Measurements from ENCODE around the gene EWSR1. TPM values are rescaled to one million over a fixed set of nuclear protein-coding genes. Genes with fewer than 3 reads are reported as not detected.

Gene EWSR1
- total and polyA plus RNA-seq, 2 donors (not counting 3 experiments of a cell fraction or from before 2014, with no cell fraction given), result 305 to 588 TPM

DNA sequence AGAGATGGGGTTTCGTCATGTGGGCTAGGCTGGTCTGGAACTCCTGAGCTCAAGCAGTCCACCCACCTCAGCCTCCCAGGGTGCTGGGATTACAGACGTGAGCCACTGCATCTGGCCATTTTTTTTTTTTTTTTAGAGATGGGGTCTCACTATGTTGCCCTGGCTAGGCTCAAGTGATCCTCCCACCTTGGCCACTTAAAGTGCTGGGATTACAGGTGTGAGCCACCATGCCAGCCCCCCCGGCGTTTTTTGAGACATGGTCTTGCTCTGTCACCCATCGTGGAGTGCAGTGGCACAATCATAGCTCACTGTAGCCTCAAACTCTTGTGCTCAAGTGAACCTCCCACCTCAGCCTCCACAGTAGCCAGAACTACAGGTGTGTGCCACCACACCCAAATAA lies 16.8 kb upstream of the EWSR1 start:
- dilution Hi-C loops (cut with MboI; ENCODE audit: extremely low pct_ligation_motif_present, low sequenced_read_pairs), result no loop called here
- no peaks in the 10 kb centered on the region for H3K36me3 ChIP-seq (ENCODE audit: control insufficient read depth in 2 of 2, extremely low read depth in 1 of 2, insufficient read depth in 2 of 2, low read length in 2 of 2)
- no peaks in the 10 kb centered on the region for H3K79me2 ChIP-seq (ENCODE audit: control insufficient read depth, insufficient read depth, low read length)
- no peak overlapping the region for H2AFZ ChIP-seq (ENCODE audit: low read depth, low read length)
- no peaks in the 10 kb centered on the region for H3K4me1 ChIP-seq (ENCODE audit: control insufficient read depth, extremely low read depth, insufficient read depth, low read length)
- H3K9me3 ChIP-seq (replicated peaks; ENCODE audit: control insufficient read depth, insufficient read depth, low read length), result no peaks in the 10 kb centered on the region
- H3K27ac ChIP-seq (ENCODE audit: insufficient read depth, low read depth, low read length), result no peak overlapping the region
- no peaks in the 10 kb centered on the region for H4K20me1 ChIP-seq (replicated peaks; ENCODE audit: control insufficient read depth, extremely low read depth, insufficient read depth, low read length)
- BruUV-seq (replicated peaks), result no TSS peak
- no peaks in the 10 kb centered on the region for H3K9me1 ChIP-seq (replicated peaks; ENCODE audit: control insufficient read depth, extremely low read depth, insufficient read depth, low read length)
- intact Hi-C loops (cut with micrococcal nuclease), result no loop called here
- CTCF ChIA-PET, result no interaction called here
- DNase-seq (ENCODE audit: low read depth, low spot score) (no peak), FAIRE-seq (no peak)
- POLR2A ChIA-PET, result no interaction called here
- peaks cover 0 to 2% of the 10 kb centered on the region in 2 experiments for H3K27me3 ChIP-seq (ENCODE audit: control insufficient read depth in 2 of 2, insufficient read depth in 2 of 2, low read length in 2 of 2)
- H3K4me2 ChIP-seq (ENCODE audit: insufficient read depth, low read length), result no peak overlapping the region
- no peak overlapping the region for H3K4me3 ChIP-seq (replicated peaks in 1 of 3; ENCODE audit: insufficient read depth in 1 of 3, low read depth in 1 of 3, low read length in 3 of 3)
- TF ChIP-seq FOS (IDR thresholded peaks at IDR 0.05; ENCODE audit: borderline replicate concordance, insufficient read depth, low read length) (no peak), EZH2 (IDR thresholded peaks at IDR 0.05; ENCODE audit: borderline replicate concordance, low read depth, low read length, severe bottlenecking) (no peak), JUN (IDR thresholded peaks at IDR 0.05; ENCODE audit: borderline replicate concordance, insufficient read depth, insufficient read length, low read depth) (no peak), GATA2 (IDR thresholded peaks at IDR 0.05; ENCODE audit: insufficient read depth, insufficient read length, low read depth, low read length) (no peak), MAX (IDR thresholded peaks at IDR 0.05; ENCODE audit: insufficient read depth, insufficient read length) (no peak), MYC (IDR thresholded peaks at IDR 0.05; ENCODE audit: low read depth, low read length) (no peak), POLR2A (IDR thresholded peaks at IDR 0.05; ENCODE audit: low read depth, low read length) (no peak), POLR2AphosphoS5 (IDR thresholded peaks at IDR 0.05; ENCODE audit: insufficient read depth, low read depth, low read length) (no peak)
- TF ChIP-seq, protein P1, sequence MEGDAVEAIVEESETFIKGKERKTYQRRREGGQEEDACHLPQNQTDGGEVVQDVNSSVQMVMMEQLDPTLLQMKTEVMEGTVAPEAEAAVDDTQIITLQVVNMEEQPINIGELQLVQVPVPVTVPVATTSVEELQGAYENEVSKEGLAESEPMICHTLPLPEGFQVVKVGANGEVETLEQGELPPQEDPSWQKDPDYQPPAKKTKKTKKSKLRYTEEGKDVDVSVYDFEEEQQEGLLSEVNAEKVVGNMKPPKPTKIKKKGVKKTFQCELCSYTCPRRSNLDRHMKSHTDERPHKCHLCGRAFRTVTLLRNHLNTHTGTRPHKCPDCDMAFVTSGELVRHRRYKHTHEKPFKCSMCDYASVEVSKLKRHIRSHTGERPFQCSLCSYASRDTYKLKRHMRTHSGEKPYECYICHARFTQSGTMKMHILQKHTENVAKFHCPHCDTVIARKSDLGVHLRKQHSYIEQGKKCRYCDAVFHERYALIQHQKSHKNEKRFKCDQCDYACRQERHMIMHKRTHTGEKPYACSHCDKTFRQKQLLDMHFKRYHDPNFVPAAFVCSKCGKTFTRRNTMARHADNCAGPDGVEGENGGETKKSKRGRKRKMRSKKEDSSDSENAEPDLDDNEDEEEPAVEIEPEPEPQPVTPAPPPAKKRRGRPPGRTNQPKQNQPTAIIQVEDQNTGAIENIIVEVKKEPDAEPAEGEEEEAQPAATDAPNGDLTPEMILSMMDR (IDR thresholded peaks at IDR 0.05; ENCODE audit: extremely low read depth in 1 of 2, insufficient read depth in 1 of 2, low read depth in 1 of 2, low read length in 2 of 2), result no peak
- no peak overlapping the region for H3K9ac ChIP-seq (replicated peaks; ENCODE audit: extremely low read depth, insufficient read depth, low read length)

All from endothelial cell of umbilical vein (primary cell).